Activated CD8-positive, alpha-beta memory T cell treated with anti-CD3 and anti-CD28 coated beads, Interleukin-2, amount 50 U/mL, for 1 hour (primary cell): ENCODE measurements around the gene KCNQ1OT1.

Experiments
- DNase-seq: peaks from one replicate; pipeline ENCODE4 v3.0.0-alpha.2; 2020; ENCODE audit errors: extremely low read depth

KCNQ1OT1 gene

GRCh38 chr11:2582351-2582945 is 117.3 kb downstream of the KCNQ1OT1 start:
- no peak for DNase-seq

GRCh38 chr11:2581931-2582350 is 117.9 kb downstream of the KCNQ1OT1 start:
- DNase-seq, result no peak

GRCh38 chr11:2581151-2581930 is 118.5 kb downstream of the KCNQ1OT1 start:
- no peak for DNase-seq

GRCh38 chr11:2580571-2581001 is 119.2 kb downstream of the KCNQ1OT1 start:
- no peak for DNase-seq

GRCh38 chr11:2580061-2580421 is 119.8 kb downstream of the KCNQ1OT1 start:
- no peak for DNase-seq

- no peak for DNase-seq
Measured at GRCh38 chr11:2579315-2580060, 120.3 kb downstream of the KCNQ1OT1 start.

- no peak for DNase-seq
Measured at GRCh38 chr11:2578929-2579270, 120.9 kb downstream of the KCNQ1OT1 start.

GRCh38 chr11:2577991-2578928 is 121.5 kb downstream of the KCNQ1OT1 start:
- DNase-seq, result no peak

GRCh38 chr11:2577031-2577990 is 122.5 kb downstream of the KCNQ1OT1 start:
- no peak for DNase-seq

GRCh38 chr11:2576549-2576948 is 123.2 kb downstream of the KCNQ1OT1 start:
- no peak for DNase-seq

GRCh38 chr11:2576111-2576510 is 123.7 kb downstream of the KCNQ1OT1 start:
- DNase-seq, result no peak

- DNase-seq, result no peak
Measured at GRCh38 chr11:2575591-2576051, 124.2 kb downstream of the KCNQ1OT1 start.

GRCh38 chr11:2574553-2575535 is 125.0 kb downstream of the KCNQ1OT1 start:
- DNase-seq, result no peak

GRCh38 chr11:2574043-2574552 is 125.7 kb downstream of the KCNQ1OT1 start:
- DNase-seq, result no peak

GRCh38 chr11:2573240-2574042 is 126.4 kb downstream of the KCNQ1OT1 start:
- no peak for DNase-seq

GRCh38 chr11:2572491-2573239 is 127.1 kb downstream of the KCNQ1OT1 start:
- DNase-seq, result no peak

GRCh38 chr11:2571598-2572281 is 128.1 kb downstream of the KCNQ1OT1 start:
- DNase-seq, result no peak
